Measurements from ENCODE around the gene YLPM1.

Gene YLPM1

DNA sequence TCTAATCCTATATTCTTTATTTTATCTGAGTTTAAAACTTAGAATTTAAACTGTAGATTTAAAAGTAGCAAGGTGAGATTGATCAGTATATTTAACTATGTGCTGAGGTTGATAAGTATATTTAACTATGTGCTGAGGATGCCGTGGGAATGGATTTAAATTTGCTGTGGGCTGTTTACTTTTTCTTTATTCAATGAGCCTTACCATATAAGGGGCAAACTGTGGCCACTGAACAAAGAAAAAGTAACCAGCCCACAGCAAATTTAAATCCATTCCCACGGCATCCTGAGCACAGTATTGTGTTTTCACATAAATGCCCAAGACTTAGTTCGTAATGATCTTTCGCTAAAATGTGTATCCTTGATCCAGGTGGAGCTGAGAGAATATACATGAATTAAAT is 69.7 kb downstream of the YLPM1 start:
- Histone ChIP-seq H3K9me3 (ENCODE audit: control insufficient read depth, low read depth, low read length) (no peaks in the 10 kb centered on the region), H3K36me3 (ENCODE audit: control insufficient read depth, low read depth, low read length) (peaks cover 42% of the 10 kb centered on the region), H3K27ac (ENCODE audit: low read length) (no peak overlapping the region), H3K27me3 (ENCODE audit: control insufficient read depth, insufficient read depth, low read length) (no peaks in the 10 kb centered on the region), H3K4me3 (ENCODE audit: low read length) (no peak overlapping the region), H3K4me1 (ENCODE audit: control insufficient read depth, low read depth, low read length) (no peaks in the 10 kb centered on the region), H3K9ac (ENCODE audit: low read length) (no peak overlapping the region)

DNA sequence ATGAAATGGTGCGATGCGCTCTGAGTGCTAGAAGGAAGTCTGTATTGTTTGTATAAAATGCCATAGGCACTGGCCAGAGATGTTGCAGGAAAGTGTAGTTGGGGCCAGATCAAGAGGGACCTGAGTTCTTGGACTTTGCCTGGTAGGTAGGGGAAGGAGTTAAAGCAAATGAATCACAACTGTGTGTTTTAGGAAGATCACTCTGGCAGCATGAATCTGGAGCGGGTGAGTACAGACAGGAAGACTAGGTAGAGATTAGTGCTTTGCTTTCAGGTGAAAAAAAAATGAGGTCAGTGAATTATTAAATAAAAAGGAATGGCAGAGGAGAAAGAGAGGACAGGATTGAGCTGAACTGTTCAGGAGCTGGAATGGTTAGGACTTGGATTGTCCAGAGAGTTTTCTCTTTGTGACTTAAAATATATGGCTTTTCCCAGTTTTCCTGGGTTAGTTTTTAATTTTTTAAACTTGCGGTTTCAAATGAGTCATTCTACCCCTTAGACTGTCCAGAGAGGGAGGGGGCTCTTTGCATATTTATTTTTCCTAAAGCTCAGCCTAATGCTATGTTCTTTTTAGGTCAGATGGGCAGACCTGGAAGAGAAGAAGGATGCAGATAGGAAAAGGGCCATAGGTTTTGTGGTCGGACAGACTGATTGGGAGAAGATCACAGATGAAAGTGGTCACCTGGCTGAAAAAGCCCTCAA is 71.7 kb downstream of the YLPM1 start:
- peaks cover 32% of the 10 kb centered on the region for H3K36me3 ChIP-seq (ENCODE audit: control insufficient read depth, low read depth, low read length)
- H3K27me3 ChIP-seq (ENCODE audit: control insufficient read depth, insufficient read depth, low read length), result no peaks in the 10 kb centered on the region
- no peaks in the 10 kb centered on the region for H3K9me3 ChIP-seq (ENCODE audit: control insufficient read depth, low read depth, low read length)
- H3K4me3 ChIP-seq (ENCODE audit: low read length), result no peak overlapping the region
- H3K9ac ChIP-seq (ENCODE audit: low read length), result no peak overlapping the region
- H3K4me1 ChIP-seq (ENCODE audit: control insufficient read depth, low read depth, low read length), result no peaks in the 10 kb centered on the region
- H3K27ac ChIP-seq (ENCODE audit: low read length), result no peak overlapping the region

DNA sequence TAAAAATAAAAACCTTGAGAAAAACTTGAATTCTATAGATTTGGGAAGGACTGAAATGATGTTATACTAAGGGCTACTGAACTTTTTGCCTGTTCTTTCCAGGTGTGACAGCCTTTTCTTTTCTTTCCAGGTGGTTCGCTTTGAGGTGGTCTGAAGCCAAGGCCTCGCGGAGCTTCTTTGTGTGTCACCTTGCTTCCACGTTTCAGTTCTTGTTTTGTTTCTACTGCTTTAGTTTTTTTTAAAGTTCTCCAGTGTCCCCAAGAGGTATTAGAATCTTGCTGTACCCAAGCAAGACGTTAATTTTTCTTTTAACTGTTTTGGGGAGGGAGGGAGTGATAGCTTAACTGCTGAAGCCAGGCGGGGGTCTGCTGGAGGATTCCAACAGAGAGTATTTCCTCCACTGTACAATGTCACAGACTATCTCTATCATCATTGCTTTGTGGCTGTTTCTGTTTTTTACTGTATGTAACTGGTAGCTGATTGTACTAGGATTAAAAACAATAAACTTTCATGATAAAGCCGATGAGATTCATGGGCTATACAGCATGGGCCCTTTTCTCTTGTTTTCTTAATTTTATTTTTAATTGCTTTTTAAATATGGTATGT is 72.6 kb downstream of the YLPM1 start:
- Histone ChIP-seq H3K4me1 (ENCODE audit: control insufficient read depth, low read depth, low read length) (no peaks in the 10 kb centered on the region), H3K4me3 (ENCODE audit: low read length) (no peak overlapping the region), H3K9me3 (ENCODE audit: control insufficient read depth, low read depth, low read length) (no peaks in the 10 kb centered on the region)

DNA sequence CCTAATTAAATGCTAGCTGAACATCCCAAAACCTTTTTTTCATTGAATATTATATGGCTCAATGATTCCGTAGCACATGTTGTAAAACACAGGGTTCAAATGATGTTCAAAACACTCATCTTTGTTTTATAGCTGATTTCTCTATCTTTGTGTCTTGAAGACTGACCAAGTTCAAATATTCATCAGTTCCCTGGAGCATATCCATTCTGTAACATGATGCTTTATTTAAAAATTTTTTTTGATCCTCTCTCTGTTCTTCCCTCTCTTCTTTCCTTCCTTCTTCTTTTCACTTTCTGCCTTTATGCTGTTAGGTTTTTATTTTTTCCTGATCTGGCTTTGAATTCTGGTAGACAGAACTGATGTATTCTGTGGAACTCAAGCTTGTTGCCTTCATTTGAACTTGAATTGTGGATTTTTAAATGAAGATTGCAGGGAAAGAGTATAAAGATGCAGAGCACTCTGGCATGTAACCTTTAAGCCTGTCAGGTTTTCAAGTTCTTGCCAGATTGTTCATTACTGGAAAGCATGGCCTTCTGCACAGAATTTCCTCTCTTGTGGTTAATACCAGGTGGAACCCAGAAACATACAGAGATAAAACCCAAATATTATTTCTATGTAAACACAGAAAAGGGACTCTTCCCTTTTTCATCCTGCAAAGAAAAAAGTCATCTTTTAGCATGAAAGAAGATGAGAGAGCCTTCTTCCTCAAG is 73.3 kb downstream of the YLPM1 start:
- Histone ChIP-seq H3K27me3 (ENCODE audit: control insufficient read depth, insufficient read depth, low read length) (no peaks in the 10 kb centered on the region), H3K4me1 (ENCODE audit: control insufficient read depth, low read depth, low read length) (no peaks in the 10 kb centered on the region), H3K36me3 (ENCODE audit: control insufficient read depth, low read depth, low read length) (peaks cover 18% of the 10 kb centered on the region), H3K9me3 (ENCODE audit: control insufficient read depth, low read depth, low read length) (no peaks in the 10 kb centered on the region), H3K9ac (ENCODE audit: low read length) (no peak overlapping the region), H3K27ac (ENCODE audit: low read length) (no peak overlapping the region), H3K4me3 (ENCODE audit: low read length) (no peak overlapping the region)

More for the DNA sequence above, 72.6 kb downstream of the YLPM1 start:
- no peak overlapping the region for H3K27ac ChIP-seq (ENCODE audit: low read length)
- H3K27me3 ChIP-seq (ENCODE audit: control insufficient read depth, insufficient read depth, low read length), result no peaks in the 10 kb centered on the region
- H3K36me3 ChIP-seq (ENCODE audit: control insufficient read depth, low read depth, low read length), result peaks cover 23% of the 10 kb centered on the region
- H3K9ac ChIP-seq (ENCODE audit: low read length), result no peak overlapping the region

DNA sequence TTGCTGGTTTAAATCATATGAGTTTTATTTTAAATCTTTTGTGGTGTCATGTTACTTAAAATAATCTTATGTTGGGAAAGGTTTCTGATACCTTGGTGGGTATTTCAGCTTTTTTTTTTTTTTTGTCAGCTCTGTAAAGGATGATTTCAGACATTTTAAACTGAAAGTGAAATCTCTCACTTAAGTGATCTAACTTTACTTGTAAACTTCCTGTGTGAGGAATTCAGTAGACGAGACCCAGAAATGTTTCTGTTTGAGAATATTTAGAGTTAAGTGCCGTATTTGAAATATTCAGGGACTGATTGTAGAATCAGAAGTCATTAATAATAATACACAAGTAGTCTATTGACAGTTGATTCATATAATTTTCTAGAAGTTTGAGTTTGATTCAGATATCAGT is 75.0 kb downstream of the YLPM1 start:
- H3K9ac ChIP-seq (ENCODE audit: low read length), result no peak overlapping the region
- H3K27me3 ChIP-seq (ENCODE audit: control insufficient read depth, insufficient read depth, low read length), result no peaks in the 10 kb centered on the region
- peaks cover 18% of the 10 kb centered on the region for H3K36me3 ChIP-seq (ENCODE audit: control insufficient read depth, low read depth, low read length)
- no peak overlapping the region for H3K4me3 ChIP-seq (ENCODE audit: low read length)
- no peaks in the 10 kb centered on the region for H3K9me3 ChIP-seq (ENCODE audit: control insufficient read depth, low read depth, low read length)
- no peaks in the 10 kb centered on the region for H3K4me1 ChIP-seq (ENCODE audit: control insufficient read depth, low read depth, low read length)
- no peak overlapping the region for H3K27ac ChIP-seq (ENCODE audit: low read length)

DNA sequence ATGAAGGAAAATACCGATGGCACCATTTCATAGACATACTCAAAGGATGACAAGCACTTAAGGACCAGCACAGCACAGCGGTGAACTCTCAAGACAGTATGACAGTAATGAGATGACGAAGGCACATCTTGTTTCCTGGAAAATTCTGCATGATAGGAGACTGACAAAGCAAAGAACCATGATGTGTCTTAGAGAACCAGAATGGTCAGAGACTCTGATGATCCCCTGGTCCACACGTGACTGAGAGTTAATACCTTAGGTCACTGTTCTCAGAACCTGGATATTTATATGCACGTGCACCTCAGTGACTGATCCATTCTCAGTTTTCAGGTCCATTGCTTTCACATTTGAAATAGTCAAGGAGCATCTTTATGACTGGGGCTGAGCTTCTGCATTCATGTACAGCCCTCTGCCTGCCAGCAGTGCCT is 77.5 kb downstream of the YLPM1 start:
- no peak overlapping the region for H3K9ac ChIP-seq (ENCODE audit: low read length)
- no peaks in the 10 kb centered on the region for H3K4me1 ChIP-seq (ENCODE audit: control insufficient read depth, low read depth, low read length)
- no peak overlapping the region for H3K4me3 ChIP-seq (ENCODE audit: low read length)
- peaks cover 16% of the 10 kb centered on the region for H3K36me3 ChIP-seq (ENCODE audit: control insufficient read depth, low read depth, low read length)
- no peaks in the 10 kb centered on the region for H3K9me3 ChIP-seq (ENCODE audit: control insufficient read depth, low read depth, low read length)
- no peaks in the 10 kb centered on the region for H3K27me3 ChIP-seq (ENCODE audit: control insufficient read depth, insufficient read depth, low read length)
- no peak overlapping the region for H3K27ac ChIP-seq (ENCODE audit: low read length)

DNA sequence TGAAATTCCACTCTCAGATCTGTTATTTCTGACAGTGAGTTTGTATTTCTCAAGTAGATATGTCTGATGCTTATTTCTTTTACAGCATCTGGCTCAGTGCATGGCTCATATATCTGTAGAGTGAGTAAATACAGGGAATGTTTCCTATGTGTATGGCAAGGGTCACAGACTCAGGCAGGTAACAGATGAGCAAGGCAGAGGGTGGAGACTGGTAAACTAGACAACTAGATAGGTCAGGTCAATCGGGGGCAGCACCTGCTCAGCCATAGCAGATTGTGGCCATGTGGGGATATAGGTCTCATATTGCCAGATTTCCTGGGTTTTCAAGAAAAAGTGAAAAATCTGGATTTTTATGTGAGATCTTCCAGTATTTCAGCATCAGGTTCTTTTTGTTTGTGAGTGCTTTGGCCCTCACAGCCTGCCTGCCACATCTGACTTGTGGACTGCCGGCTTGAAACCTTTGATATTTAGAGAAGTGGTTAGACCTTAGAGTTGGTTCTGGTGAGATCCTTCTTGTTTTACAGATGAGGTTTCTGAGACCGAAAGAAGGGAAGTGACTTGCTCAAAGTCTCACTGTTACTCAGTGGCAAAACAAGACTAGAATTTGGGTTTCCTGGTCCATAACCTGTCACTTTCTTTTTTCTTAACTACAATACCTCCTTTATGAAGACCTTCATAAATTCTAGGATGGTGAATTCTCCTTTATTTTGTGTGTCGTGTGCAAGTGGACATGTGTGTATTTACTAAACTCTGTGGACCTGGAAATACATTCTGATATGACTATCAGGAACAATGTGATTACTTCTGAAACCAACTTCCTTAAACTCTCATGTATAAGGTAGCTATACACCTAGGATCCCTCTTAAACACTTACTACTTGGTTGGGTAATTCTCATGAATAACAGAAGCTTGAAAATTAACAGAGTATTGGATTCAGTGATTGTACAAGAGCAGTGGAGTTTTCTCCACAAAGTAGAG is 78.4 kb downstream of the YLPM1 start:
- H3K4me3 ChIP-seq (ENCODE audit: low read length), result no peak overlapping the region
- H3K9me3 ChIP-seq (ENCODE audit: control insufficient read depth, low read depth, low read length), result no peaks in the 10 kb centered on the region
- H3K4me1 ChIP-seq (ENCODE audit: control insufficient read depth, low read depth, low read length), result no peaks in the 10 kb centered on the region
- H3K27ac ChIP-seq (ENCODE audit: low read length), result no peak overlapping the region
- peaks cover 8% of the 10 kb centered on the region for H3K36me3 ChIP-seq (ENCODE audit: control insufficient read depth, low read depth, low read length)
- no peaks in the 10 kb centered on the region for H3K27me3 ChIP-seq (ENCODE audit: control insufficient read depth, insufficient read depth, low read length)
- no peak overlapping the region for H3K9ac ChIP-seq (ENCODE audit: low read length)

DNA sequence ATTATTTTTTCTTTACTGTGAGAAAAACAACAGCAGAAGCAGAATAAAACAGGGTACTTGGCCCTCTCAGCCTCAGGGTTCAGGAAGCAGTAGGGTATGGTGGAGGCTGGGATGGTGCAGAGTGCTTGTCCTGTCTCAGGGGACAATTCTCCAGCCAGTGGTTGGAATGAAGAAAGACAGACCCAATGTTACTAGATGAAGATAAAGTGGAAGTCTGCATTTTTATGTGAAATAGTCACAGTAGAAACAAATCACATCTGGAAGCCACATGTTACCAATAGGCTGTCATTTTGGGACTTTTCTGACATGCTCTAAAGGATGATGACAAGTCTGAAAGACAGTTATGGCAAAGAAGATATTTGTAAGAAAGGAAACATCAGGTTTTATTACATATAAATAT is 80.5 kb downstream of the YLPM1 start:
- Histone ChIP-seq H3K9ac (ENCODE audit: low read length) (no peak overlapping the region), H3K27me3 (ENCODE audit: control insufficient read depth, insufficient read depth, low read length) (no peaks in the 10 kb centered on the region), H3K27ac (ENCODE audit: low read length) (no peak overlapping the region), H3K36me3 (ENCODE audit: control insufficient read depth, low read depth, low read length) (no peaks in the 10 kb centered on the region), H3K4me3 (ENCODE audit: low read length) (no peak overlapping the region), H3K4me1 (ENCODE audit: control insufficient read depth, low read depth, low read length) (no peaks in the 10 kb centered on the region), H3K9me3 (ENCODE audit: control insufficient read depth, low read depth, low read length) (no peaks in the 10 kb centered on the region)

DNA sequence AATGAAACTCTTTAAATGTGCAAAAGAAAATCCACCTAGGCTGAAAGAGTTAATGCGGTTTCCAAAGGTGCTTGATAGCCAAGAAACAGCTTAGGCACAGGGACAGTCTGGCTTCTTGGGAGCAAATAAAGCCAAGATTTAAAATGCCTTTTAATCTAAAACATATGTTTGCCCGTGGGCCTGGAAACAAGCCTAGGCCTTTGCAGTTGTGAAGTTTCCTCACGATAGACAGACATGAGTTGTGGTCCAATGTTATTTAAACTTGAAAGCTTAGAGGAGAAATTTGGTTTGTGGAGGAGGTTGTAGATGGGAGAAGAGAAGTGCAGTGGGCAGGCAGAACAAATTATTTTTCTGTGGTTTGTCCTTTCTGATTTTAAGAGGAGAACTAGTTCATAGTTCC is 83.1 kb downstream of the YLPM1 start:
- H3K9ac ChIP-seq (ENCODE audit: low read length), result no peak overlapping the region
- H3K27ac ChIP-seq (ENCODE audit: low read length), result no peak overlapping the region
- no peaks in the 10 kb centered on the region for H3K27me3 ChIP-seq (ENCODE audit: control insufficient read depth, insufficient read depth, low read length)
- no peaks in the 10 kb centered on the region for H3K9me3 ChIP-seq (ENCODE audit: control insufficient read depth, low read depth, low read length)
- H3K4me3 ChIP-seq (ENCODE audit: low read length), result no peak overlapping the region
- H3K4me1 ChIP-seq (ENCODE audit: control insufficient read depth, low read depth, low read length), result no peaks in the 10 kb centered on the region
- no peaks in the 10 kb centered on the region for H3K36me3 ChIP-seq (ENCODE audit: control insufficient read depth, low read depth, low read length)

DNA sequence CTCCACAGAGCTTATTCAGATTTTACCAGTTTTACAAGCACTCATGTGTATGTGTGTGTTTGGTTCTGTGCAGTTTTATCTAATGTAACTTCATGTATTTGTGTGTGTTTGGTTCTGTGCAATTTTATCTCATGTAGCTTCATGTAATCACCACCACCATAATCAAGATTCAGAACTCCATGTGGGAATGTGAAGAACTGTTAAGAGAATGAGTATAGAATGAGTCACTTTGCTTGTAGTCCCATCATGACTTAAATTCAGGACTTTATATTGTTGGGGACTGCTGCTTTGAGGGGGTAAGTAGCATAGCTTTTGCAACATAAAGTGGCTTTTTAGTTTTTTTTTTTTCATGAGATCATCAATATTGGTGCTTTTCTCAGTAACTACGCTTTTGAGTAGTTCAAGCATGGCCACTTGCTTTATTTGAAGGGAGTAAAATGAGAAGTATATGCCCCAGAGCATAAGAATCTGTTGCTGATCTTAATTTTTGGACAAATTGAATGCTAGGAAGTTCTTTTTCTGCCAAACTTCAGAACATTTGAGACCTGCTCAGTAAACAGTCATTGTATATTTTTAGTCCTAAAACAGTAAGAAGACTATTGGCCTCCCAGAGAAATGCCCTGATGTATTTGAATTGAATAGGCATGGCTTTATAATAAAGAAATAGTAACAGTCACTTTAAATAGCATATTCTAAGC is 84.0 kb downstream of the YLPM1 start:
- Histone ChIP-seq H3K9ac (ENCODE audit: low read length) (no peak overlapping the region), H3K27ac (ENCODE audit: low read length) (no peak overlapping the region), H3K4me1 (ENCODE audit: control insufficient read depth, low read depth, low read length) (no peaks in the 10 kb centered on the region), H3K27me3 (ENCODE audit: control insufficient read depth, insufficient read depth, low read length) (no peaks in the 10 kb centered on the region), H3K4me3 (ENCODE audit: low read length) (no peak overlapping the region), H3K36me3 (ENCODE audit: control insufficient read depth, low read depth, low read length) (no peaks in the 10 kb centered on the region), H3K9me3 (ENCODE audit: control insufficient read depth, low read depth, low read length) (no peaks in the 10 kb centered on the region)

DNA sequence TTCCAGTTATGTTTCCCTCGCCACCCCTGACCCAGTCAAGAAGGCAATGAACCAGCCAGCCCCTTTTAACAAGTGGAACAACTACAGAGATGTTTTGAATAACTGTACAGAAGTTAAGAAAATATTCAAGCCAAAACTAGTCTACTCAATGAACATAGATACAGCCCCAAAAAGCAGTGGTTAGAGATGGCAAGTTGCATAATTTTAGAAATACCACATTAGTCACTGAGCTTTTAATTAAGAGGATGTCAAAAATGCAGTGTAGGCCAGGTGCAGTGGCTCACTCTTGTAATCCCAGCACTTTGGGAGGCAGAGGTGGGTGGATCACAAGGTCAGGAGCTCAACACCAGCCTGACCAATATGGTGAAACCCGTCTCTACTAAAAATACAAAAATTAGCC is 85.7 kb downstream of the YLPM1 start:
- H3K9ac ChIP-seq (ENCODE audit: low read length), result no peak overlapping the region
- H3K27ac ChIP-seq (ENCODE audit: low read length), result no peak overlapping the region
- no peaks in the 10 kb centered on the region for H3K27me3 ChIP-seq (ENCODE audit: control insufficient read depth, insufficient read depth, low read length)
- H3K9me3 ChIP-seq (ENCODE audit: control insufficient read depth, low read depth, low read length), result no peaks in the 10 kb centered on the region
- H3K36me3 ChIP-seq (ENCODE audit: control insufficient read depth, low read depth, low read length), result no peaks in the 10 kb centered on the region
- no peaks in the 10 kb centered on the region for H3K4me1 ChIP-seq (ENCODE audit: control insufficient read depth, low read depth, low read length)
- no peak overlapping the region for H3K4me3 ChIP-seq (ENCODE audit: low read length)
